ENCODE results near the gene RFX4. TPM values are rescaled to one million over a fixed set of nuclear protein-coding genes. Genes with fewer than 3 reads are reported as not detected.

The RFX4 gene
- total RNA-seq, 1 donor from 2014 or later: not detected

GRCh38 chr12:106729611-106730010 is 146.8 kb downstream of the RFX4 start:
- Mint-ChIP-seq H3K9me3 (ENCODE audit: unreplicated experiment) (no peaks in the 10 kb centered on the region), H3K4me1 (ENCODE audit: unreplicated experiment) (no peaks in the 10 kb centered on the region), H3K4me3 (ENCODE audit: unreplicated experiment) (no peak overlapping the region), H3K27ac (ENCODE audit: unreplicated experiment) (no peak overlapping the region), H3K27me3 (ENCODE audit: unreplicated experiment) (no peaks in the 10 kb centered on the region), H3K36me3 (ENCODE audit: low read depth, unreplicated experiment) (no peaks in the 10 kb centered on the region)
- no peak for DNase-seq (ENCODE audit: low spot score)
- TF ChIP-seq CTCF (IDR thresholded peaks at IDR 0.05; ENCODE audit: unreplicated experiment): no peak

GRCh38 chr12:106732890-106733289 is 150.1 kb downstream of the RFX4 start:
- no peak for DNase-seq (ENCODE audit: low spot score)
- no peak overlapping the region for H3K4me3 Mint-ChIP-seq (ENCODE audit: unreplicated experiment)
- no peaks in the 10 kb centered on the region for H3K4me1 Mint-ChIP-seq (ENCODE audit: unreplicated experiment)
- H3K9me3 Mint-ChIP-seq (ENCODE audit: unreplicated experiment): no peaks in the 10 kb centered on the region
- no peak overlapping the region for H3K27ac Mint-ChIP-seq (ENCODE audit: unreplicated experiment)
- H3K36me3 Mint-ChIP-seq (ENCODE audit: low read depth, unreplicated experiment): no peaks in the 10 kb centered on the region
- no peaks in the 10 kb centered on the region for H3K27me3 Mint-ChIP-seq (ENCODE audit: unreplicated experiment)
- no peak for TF ChIP-seq CTCF (IDR thresholded peaks at IDR 0.05; ENCODE audit: unreplicated experiment)

- Mint-ChIP-seq H3K27me3 (ENCODE audit: unreplicated experiment) (no peaks in the 10 kb centered on the region), H3K9me3 (ENCODE audit: unreplicated experiment) (no peaks in the 10 kb centered on the region), H3K4me3 (ENCODE audit: unreplicated experiment) (no peak overlapping the region), H3K27ac (ENCODE audit: unreplicated experiment) (no peak overlapping the region), H3K4me1 (ENCODE audit: unreplicated experiment) (no peaks in the 10 kb centered on the region), H3K36me3 (ENCODE audit: low read depth, unreplicated experiment) (no peaks in the 10 kb centered on the region)
- DNase-seq (ENCODE audit: low spot score): no peak
- no peak for TF ChIP-seq CTCF (IDR thresholded peaks at IDR 0.05; ENCODE audit: unreplicated experiment)
These were observed 150.9 kb downstream of the RFX4 start for GRCh38 chr12:106733660-106734059.

GRCh38 chr12:106736051-106736957 is 153.5 kb downstream of the RFX4 start:
- no peak for TF ChIP-seq CTCF (IDR thresholded peaks at IDR 0.05; ENCODE audit: unreplicated experiment)
- DNase-seq (ENCODE audit: low spot score): no peak
- peaks cover 5% of the 10 kb centered on the region for H3K4me1 Mint-ChIP-seq (ENCODE audit: unreplicated experiment)
- no peaks in the 10 kb centered on the region for H3K27me3 Mint-ChIP-seq (ENCODE audit: unreplicated experiment)
- no peak overlapping the region for H3K4me3 Mint-ChIP-seq (ENCODE audit: unreplicated experiment)
- no peaks in the 10 kb centered on the region for H3K36me3 Mint-ChIP-seq (ENCODE audit: low read depth, unreplicated experiment)
- no peak overlapping the region for H3K27ac Mint-ChIP-seq (ENCODE audit: unreplicated experiment)
- no peaks in the 10 kb centered on the region for H3K9me3 Mint-ChIP-seq (ENCODE audit: unreplicated experiment)

- H3K9me3 Mint-ChIP-seq (ENCODE audit: unreplicated experiment): no peaks in the 10 kb centered on the region
These were observed 156.5 kb downstream of the RFX4 start for GRCh38 chr12:106739318-106739717.

More at GRCh38 chr12:106739318-106739717, 156.5 kb downstream of the RFX4 start:
- H3K4me3 Mint-ChIP-seq (ENCODE audit: unreplicated experiment): no peak overlapping the region
- H3K4me1 Mint-ChIP-seq (ENCODE audit: unreplicated experiment): peaks cover 5% of the 10 kb centered on the region
- TF ChIP-seq CTCF (IDR thresholded peaks at IDR 0.05; ENCODE audit: unreplicated experiment): no peak
- H3K27ac Mint-ChIP-seq (ENCODE audit: unreplicated experiment): no peak overlapping the region
- no peaks in the 10 kb centered on the region for H3K27me3 Mint-ChIP-seq (ENCODE audit: unreplicated experiment)
- no peaks in the 10 kb centered on the region for H3K36me3 Mint-ChIP-seq (ENCODE audit: low read depth, unreplicated experiment)
- no peak for DNase-seq (ENCODE audit: low spot score)
